GM21367 (cell line): ENCODE measurements around the gene IQSEC1.
A peak's percentile ranks its signal among the peaks of the same experiment; 100 is the strongest.

ENCODE experiments used
- ATAC-seq: cut with Tn5 transposase; IDR thresholded peaks from one replicate; pipeline ENCODE4 v1.9.1; 2021; ENCODE audit not compliant: unreplicated experiment

IQSEC1 gene

DNA sequence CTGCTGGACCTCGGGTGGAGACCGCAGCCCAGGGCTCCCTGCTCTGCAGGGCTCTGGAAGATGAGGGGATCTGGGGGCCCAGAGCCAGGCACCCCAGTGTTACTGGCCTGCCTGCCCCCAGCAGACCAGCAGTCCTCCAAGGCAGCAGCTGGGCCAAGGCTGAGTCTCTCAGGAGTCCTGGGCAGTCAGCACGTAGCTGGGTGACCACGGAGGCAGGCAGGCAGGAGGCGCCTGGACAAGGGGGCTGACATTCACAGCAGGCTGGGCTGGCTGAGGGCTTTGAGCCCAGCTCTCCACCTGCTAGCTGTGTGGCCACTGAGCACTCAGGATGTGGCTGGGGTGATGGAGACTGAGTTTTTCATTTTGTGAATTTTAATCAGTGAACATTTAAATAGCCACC lies 67.9 kb downstream of the IQSEC1 start:
- no peak for ATAC-seq

DNA sequence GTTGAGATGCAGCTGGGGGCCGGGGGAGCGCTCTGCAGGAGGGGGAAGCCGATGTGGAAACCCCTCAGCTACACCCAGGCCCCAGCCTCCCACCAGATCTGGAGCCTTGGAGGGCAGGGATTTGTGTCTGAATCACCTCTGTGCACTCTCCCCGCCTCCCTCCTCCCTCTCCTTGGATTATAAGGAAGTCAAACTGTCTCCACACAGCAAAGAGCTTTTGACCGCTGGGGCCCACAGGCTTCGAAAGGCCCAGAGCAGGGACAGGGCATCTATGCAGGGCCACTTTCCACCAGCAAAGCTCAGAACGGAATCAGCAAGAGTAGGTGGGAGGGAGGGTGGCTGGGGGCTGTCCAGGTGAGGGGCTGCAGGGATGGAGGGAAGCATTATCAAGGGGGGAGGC lies 68.9 kb downstream of the IQSEC1 start:
- ATAC-seq: no peak

DNA sequence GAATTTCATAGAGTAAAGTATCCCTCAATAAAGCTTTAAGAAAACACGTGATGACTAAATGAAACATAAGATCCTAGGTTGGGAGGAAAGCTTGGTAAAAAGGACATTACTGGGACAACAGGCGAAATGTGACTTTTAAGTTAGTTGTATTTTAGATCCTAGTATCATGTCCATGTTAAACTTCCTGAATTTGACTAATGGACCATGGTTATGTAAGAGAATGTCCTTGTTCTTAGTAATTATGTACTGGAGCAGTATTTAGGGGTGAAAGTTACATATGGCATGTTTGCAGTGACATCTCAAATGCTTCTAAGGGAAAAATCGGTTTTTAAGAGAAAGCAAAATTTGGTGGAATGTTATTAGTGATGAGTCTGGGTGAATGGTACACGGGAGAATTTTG lies 69.6 kb downstream of the IQSEC1 start:
- ATAC-seq: no peak

DNA sequence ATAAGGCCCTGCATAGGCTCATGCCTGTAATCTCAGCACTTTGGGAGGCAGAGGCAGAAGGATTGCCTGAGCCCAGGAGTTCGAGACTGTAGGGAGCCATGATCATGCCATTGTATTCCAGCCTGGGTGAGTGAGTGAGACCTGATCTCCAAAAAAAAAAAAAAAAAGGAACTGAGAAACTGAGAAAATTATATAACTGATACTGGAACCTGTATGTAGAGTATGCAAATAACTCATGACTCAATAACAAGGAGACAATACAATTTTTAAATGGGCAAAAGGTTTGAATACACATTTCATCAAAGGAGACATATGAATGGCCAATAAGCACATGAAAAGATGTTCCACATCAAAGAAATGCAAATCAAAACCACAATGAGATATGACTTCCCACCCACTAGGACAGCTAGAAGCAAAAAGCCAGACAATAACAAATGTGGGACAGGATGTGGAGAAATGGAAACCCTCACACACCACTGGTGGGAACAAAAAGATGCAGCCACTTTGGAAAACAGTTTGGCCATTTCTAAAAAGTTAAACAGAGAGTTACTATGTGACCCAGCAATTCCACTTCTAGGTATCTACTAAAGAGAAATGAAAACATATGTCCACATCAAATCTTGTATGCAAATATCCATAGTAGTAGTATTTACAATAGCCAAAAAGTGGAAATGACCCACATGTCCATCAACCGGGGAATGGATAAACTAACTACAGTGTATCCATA lies 70.7 kb downstream of the IQSEC1 start:
- ATAC-seq: peak; percentile 53

DNA sequence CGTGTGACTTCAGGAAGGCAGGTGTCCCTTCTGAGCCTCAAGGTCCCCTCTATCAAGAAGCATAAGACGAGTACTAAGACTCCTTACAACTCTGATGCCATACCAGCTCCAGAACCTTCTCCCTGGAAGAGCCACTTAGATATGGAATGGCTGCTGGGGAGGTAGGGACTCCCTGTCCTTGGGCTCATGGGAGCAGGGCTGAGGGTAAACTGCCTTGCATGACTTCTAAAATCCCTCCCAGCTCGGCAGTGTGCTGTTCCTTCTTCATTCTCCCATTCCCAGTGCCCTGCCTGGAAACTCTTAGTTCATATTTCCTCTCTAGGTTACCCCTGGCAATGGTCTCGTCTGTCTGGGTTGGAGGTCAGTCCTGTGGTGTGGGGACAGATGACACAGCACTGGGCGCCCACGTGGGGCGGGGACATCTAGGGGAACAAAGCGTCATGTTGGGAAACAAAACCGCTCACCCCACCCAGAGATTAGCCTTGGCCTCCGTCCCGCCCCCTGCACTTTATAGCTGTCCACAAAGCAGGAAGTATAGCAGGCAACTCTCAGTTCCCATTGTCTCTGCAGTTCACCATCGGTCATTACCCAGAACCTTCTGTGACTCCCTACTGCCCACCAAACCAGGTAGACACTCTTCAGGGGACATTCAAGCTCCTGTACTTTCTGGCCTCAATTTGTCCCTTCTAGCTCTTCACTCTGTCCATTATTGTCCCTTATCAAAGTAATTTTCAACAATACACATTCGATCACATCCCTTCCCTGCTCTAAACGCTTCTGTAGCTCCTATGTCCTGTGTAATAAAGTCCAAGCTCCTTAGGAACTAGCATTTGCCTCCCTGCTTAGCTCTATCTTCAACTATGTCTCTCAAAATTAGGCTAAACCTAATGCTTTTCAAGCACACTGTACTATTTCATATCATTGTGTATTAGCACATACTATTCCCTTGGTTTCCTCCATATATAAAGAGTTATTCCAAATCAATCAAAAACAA lies 73.8 kb downstream of the IQSEC1 start:
- ATAC-seq: peak; percentile 25

DNA sequence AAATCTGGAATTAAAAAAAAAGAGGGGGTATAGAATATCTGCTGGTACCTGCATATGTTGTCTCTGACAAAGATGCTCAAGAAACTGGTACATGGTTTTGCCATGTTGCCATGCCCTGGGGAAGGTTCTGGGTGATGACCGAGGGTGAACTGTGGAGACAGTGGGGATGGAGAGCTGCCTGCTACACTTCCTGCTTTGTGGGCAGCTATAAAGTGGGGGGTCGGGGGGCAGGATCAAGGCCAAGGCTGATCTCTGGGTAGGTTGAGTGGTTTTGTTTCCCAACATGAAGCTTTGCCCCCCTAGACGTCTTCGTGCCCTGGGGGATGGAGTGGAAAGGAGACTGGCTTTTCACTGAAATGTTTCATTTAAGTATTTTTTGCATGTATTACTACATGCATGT lies 74.6 kb downstream of the IQSEC1 start:
- ATAC-seq: no peak

DNA sequence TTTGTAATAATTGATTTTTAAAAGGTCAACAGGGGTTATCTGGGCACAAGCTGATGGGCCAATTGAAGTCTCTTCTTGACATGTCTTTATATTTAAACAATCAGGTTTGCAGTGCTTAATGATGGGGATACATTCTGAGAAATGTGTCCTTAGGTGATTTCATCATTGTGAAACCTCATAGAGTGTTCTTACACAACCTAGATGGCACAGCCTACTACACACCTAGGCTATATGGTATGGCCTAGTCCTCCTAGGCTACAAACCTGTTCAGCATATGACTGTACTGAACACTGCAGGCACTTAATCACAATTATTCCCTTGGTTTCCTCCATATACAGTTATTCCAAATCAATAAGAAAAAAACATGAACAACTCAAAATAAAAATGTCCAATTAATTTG lies 75.8 kb downstream of the IQSEC1 start:
- ATAC-seq: no peak

DNA sequence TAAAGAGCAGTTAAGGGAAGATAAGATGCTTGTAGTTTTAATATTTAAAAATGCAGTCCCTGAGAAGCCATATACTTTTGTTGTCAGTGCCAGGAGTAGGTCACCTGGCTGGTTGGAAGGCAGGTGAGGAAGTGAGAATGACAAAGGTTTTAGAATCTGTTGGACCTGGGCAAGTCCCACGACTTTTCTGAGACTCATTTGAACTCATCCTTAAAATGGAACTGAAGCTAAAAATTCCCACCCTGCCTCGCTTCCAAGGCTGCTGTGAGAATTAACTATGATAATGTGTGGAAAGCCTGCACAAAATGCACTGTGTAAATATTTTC lies 77.1 kb downstream of the IQSEC1 start:
- ATAC-seq: no peak

DNA sequence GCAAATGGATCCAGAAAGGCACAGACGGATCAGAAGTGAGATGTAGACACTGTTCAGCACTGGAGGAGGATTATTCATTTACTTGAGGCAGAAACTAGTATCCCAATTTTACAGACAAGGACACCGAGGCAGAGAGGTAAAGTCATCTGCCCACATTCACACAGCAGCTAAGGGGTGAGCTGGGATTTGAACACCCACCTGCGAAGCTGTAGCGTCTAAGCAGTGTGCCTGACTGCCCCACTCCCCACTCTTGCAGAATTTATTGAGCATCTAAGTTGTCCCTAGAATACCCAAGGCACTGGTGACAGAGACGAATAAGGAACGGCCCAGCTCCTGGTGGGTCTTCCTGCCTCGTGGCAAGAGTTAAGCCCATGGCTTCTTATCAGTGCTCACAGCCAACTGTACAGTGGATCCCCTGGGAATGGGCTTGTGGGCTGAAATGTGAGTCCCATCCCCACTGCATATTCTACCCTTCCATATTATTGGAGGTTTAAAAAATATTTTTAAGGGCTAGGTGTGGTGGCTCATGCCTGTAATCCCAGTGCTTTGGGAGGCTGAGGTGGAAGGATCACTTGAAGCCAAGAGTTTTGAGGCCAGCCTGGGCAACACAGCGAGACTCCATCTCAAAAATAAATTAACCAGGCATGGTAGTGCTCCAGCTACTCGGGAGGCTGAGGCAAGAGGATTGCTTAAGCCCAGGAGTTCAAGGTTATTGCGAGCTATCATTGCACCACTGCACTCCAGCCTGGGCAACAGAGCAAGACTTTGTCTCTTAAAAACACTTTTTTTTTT lies 77.6 kb downstream of the IQSEC1 start:
- ATAC-seq: no peak

DNA sequence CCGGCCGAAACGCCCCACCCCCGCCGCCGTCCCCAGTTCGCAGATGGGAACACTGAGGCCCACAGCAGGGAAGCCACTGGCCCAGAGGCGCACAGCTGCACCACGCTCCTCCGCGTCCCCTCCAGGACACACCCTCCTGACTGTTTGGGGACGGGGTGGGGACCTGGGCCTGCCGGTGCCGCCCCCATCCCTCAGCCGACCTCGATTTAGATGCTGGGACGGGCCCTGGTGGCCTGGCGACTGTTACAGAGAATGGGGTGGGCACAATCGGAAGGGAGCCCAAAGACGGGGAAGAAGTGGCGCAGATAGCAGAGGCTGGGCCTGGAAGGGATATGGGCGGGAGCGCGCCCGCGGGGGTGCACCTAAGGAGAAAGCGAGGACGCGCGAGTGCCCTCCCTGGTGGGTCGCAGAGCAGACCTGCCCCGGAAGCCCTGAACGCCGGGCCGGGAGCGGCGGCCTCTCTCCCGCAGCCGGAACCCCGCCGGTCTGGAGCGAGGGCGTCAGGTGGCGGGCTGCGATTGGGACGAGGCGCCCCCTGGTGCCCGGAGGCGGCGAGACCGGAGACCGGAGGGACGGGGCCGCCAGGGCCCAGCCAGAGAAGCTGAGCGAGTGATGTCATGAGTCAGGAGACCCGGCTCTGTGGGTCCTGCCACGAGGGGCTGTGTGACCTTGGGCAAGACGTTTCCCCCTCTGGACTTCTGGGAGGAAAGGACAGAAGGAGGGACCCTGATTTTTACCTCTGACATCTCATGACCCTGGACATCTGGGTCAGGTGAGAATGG lies 78.4 kb downstream of the IQSEC1 start:
- ATAC-seq: peak; percentile 51

DNA sequence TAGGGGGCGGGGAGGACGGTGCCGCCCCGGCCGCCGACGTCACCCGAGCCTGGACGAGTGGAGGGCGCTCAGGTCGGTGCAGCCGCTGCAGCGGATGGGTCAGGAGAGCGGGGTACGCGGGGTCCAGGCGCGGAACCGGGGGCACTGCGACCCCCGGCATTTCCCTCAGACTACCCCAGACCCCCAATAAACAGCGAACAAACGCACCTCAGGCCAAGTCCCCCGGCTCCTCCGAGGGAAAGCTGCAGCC lies 78.9 kb downstream of the IQSEC1 start:
- no peak for ATAC-seq

DNA sequence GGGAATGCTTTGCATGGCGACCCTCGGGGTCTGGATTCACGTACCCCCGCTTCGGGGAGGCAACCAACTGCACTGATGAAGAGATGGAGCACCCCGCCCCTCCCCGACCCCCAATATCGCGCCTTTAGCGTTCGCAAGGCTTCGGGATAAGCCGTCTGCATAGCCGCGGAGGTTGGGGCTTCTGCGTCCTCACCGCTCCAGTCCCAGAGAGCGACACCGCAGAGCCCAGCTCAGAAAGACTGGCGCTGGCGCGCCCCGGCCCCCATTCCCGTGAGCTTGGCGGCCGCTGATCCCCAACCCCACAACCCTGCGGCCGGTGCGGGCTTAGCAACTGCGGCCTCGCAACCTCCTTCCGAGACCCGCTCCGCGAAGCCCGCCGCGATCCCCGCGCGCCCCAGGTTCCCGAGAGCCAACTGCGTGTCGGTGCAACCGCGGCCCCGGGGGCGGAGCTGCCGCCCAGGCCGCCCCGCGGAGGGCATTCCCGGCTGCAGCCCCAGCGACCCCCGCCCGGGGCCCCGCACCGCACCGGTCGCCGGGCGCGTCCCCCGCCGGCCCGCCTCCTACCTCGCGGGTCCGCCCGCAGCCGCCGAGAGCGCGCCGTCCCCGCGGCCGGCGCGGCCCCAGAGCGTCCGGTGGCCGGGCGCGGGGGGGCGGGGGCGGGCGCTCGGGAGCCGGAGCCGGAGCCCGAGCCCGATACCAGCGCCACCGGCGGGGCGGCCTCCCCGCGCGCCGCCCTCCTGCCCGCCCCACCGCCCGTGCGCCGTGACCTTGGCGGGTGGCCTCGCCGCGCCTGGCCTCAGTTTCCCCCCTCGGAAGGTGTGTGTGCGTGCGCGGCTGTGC lies 79.5 kb downstream of the IQSEC1 start:
- no peak for ATAC-seq

DNA sequence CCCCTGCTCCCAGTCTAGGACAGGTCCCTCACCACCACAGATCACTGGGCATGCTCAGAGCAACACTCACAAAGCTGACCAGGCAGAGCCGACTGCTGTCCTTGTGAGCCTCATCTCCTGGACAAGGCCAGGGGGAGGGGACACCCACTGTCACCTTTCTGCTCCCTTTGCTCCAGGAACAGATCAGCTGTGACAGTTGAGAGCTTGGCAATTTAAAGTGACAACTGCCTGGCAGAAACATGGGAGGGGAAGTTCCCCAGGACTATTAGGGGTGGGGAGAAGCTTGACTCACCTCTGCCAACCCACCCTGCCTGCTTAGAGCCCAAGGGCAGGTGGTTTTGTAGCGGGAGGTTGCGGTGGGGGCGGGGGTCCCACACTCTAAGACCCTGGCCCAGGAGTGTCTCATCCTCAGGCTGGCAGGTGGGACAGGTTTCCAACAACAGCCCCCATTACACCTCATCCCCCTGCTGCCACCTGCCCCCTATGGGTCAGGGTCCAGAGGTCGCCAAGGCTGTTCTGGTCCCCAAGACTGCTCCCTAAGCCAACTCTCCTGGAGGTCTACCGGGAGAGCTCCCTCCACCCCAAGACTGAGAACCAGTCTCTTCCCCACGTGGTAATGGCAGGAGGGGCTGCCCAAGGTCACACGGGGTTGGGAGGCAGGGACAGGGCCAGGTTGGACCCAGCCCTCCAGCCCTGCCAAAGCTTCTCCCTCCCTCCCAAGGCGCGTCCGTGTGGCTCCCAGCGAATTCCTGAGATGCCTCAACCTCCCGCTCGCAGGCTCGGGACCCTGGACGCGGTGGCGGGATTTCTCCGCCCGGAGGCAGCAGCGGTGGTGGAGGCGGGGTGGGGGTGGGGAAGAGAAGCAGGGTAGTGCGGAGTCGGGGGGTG lies 80.4 kb downstream of the IQSEC1 start:
- no peak for ATAC-seq

DNA sequence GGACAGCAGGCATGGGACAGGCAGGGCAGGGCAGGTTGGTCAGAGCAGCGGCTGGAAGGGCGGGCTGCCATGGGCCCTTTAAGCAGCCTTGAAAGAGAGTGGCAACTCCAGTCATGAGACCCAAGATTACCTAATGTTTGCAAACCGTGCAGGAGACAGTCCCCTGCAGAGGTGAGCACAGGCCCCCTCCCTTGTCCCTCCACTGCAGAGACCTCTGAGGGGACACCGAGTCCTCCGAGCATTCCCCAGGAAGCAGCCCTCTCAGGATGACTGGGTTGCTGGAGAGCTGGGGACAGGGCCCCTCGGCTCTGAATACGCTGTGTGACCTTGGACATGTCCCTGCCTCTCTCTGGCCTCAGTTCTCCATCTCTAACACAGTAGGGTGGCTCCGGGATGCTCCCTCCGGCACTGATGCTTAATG lies 81.4 kb downstream of the IQSEC1 start:
- ATAC-seq: no peak

DNA sequence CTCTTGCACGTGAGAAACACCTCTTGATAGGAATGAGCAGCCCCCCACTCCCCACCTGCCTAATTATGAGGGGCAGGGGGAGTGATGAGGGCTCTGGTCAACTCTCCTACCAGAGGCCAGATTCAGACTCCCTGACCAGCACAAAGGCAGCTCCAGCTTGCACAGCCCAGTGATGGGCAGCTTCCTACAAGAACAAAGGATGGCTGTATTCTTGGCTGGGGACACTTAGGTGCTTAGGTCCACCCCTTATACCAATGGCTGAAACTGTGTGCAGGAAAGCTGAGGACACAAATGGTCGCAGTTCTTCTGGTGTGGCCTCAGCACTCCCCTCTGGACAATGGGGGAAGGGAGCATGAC lies 81.8 kb downstream of the IQSEC1 start:
- ATAC-seq: no peak

DNA sequence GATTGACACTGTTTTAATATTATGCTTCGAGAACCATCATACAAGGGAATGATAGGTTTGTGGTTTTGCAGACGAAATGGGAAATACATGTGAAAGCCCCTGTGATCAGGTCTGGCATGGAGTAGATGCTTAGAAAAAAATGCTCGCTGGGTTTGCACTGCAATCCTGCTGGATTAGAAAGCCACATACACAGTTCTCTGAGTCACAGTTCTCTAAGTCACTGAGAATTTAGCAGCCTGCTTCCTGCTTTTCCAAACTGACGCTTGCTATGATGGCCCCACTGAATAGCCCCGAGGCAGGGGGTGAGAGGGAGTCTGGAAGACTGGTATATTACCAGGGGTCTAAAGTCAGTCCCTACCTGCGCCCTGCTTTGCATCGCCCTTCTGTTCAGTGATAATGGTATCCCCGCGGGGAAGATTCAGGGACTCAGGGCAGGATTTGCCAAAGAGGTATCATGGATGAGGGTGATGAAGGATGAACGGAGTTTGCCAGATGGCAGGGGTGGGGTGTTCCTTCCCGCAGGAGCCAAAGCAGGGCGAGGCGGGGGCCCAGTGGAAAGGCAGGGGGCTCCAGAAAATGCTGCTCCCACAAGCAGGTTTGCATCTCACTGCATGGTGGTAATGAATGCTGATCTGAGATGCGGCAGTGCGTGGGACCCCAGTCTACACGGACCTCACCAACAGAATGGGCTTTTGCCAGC lies 82.3 kb downstream of the IQSEC1 start:
- ATAC-seq: no peak

DNA sequence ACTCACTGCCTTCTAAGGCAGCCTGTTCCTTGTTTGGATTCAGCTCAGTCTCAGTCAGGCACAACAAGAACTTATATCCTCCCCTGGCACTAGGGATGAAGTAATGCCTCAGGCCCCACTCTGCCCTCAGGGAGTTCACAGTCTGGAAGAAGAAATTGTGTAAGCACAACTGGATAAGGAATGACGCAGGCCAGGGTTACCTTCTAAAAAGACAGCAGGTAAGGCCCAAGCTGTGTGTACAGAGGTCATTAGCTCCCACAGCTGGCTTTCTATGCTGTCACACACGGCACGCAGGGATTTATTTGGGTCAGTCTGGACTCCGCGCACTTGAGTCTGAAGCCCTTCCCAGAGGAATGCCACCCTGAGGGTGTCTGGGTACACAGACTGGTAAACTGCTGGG lies 82.9 kb downstream of the IQSEC1 start:
- no peak for ATAC-seq

DNA sequence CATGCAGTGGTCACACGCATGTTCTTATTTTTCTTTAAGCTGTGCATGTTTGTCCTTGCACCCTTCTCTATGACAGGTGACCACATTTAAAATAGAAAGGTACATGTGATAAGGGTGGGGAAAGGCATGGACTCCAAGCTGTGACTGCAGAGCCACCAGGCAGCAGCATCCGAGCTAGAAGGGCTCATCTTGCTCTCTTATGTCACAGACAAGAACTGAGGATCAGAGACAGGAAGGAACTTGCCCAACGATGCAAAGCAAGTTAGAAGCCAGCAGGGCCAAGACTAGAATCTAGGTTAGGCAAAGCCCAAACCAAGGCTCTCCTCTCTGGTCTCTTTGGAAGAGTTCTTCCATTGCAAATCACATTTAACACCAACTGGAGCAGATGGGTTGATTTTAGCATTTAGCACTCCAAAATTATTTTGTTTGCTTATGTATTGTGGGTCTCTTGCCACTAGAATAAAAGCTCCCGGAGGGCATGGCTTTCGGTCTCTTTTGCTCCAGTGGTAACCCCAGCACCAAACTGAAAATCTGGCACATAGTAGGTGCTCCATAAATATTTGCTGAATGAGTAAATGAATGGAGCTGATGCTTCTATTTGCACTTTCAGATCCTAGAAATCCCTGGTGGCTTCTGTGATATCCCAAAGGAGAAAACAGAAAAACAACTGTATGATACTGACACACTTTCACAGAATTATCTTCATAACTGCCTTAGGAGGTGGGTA lies 84.3 kb downstream of the IQSEC1 start:
- ATAC-seq: no peak
